Activated CD4-positive, alpha-beta T cell treated with anti-CD3 and anti-CD28 coated beads, Interleukin-2, amount 50 U/mL, for 16 hours (primary cell): Measurements from ENCODE around the gene DOLK.
A peak's percentile ranks its signal among the peaks of the same experiment; 100 is the strongest.

Experiments used
- DNase-seq: peaks from one replicate; pipeline ENCODE4 v3.0.0-alpha.2; 2020

The DOLK gene

GRCh38 chr9:128903871-128904620 lies 43.4 kb downstream of the DOLK start:
- no peak for DNase-seq

DNA sequence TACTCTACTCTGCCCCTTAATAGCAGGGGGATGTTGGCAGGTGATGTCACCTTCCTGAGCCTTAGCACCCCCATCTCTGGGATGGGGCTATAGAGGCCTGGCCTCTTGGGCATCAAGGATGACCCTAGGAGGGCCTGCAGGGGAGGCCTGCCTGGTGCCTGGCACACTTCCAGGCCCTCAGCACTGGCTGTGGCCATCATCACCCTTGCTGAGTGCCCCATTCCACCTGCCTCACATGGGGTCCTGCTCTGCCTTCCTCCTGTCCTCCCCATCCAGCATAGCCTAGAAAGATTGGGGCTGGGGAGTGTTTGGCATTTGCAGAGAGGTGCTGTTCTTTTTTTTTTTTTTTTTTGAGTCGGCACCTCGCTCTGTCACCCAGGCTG lies 44.3 kb downstream of the DOLK start:
- no peak for DNase-seq

DNA sequence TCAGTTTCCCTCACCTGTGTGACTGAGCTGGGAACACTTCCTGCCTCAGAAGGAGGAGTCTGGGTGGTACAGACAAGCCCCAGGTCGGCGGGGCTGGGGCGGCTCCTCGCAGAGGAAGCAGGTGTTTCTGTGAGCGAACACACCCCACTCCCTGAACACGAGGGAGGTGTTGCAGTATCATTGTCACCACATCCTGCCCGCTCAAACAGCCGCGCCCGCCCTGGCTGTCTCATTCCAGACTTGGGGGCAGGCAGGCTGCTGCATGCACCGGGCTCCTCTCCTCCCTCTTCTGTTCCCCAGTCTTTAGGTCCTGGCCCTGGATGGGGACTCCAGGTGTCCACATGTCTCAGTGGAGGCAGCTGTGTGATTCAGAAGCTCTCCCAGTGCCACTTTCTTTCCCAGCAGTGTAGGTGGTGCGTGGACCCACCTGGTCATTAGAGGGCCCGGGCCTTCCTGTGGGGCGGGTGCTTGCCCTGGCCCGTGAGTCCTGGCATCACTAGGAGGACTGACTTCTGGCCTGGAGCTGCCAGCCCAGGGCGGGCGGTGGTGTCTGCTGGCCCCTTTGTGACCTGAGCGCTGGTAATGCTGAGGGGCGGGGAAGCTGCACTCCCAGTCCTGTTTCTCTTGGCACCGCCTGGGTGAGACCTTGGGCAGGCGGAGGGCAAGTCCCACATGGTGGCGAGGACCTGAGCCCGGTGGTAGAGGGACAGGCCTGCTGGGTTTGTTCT lies 44.9 kb downstream of the DOLK start:
- DNase-seq = peak; percentile 91

GRCh38 chr9:128901822-128902221 lies 45.6 kb downstream of the DOLK start:
- no peak for DNase-seq

DNA sequence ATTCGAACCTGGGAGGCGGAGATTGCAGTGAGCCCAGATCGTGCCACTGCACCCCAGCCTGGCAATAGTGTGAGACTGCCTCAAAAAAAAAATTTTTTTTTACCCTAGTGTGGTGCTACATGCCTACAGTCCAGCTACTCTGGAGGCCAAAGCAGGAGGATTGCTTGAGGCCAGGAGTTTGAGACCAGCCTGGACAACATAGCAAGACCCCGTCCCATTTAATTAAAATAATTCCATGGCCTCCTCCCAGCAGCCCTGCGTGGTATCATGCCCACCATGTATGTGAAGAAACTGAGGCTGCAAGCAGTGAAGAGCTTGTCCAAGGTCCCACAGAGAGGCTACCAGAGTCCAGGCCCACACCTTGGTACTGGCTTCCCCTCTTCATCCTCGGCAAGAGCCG lies 46.0 kb downstream of the DOLK start:
- no peak for DNase-seq

DNA sequence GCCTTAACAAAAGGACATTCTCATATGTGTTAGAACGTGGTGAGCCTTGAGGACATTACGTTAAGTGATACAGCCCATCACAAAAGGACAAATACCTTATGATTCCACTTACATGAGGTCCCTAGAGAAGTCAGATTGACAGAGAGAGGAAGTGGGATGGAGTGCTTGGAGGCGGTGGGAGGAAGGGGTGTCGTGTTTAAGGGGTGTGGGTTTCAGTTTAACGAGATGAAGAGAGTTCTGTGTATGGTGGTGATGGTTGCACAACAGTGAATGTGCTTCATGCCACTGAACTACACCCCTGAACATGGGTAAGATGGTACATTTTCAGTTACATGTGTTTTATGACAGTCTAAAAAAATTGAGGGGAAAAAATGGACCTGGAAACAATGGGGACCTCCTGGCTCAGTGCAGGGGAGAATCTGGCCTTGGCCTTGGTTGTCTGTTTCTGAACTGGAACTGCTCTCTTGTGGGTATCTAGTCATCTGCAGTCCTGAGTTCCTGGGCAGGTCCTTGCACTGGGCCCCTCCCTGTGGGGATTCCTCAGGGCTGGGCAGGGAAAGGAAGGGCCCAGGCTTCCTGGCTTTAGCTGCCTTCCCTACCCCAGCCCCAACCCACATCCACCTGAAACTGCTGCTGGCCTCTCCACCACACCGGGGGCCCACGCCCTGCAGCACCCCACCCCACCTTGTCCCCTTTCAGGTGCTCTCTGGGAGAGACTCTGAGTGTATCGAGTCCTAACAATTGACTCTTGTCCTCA lies 47.7 kb downstream of the DOLK start:
- DNase-seq = peak; percentile 37

GRCh38 chr9:128898845-128899565 lies 48.4 kb downstream of the DOLK start:
- no peak for DNase-seq

- no peak for DNase-seq
Measured at GRCh38 chr9:128898382-128898781, 49.0 kb downstream of the DOLK start.

- no peak for DNase-seq
Measured at GRCh38 chr9:128895556-128895955, 51.8 kb downstream of the DOLK start.
